CD1c-positive myeloid dendritic cell (primary cell): ENCODE data around the gene APBA1.
"Not testable (repeated sequence)": the region's sequence is repeated elsewhere in the genome, so short reads cannot be mapped to it uniquely, and the experiment has no call there.

Experiments used
- DNase-seq: peaks from one replicate; pipeline ENCODE4 v3.0.0-alpha.2; 2016; ENCODE audit errors: extremely low spot score

APBA1 gene

GRCh38 chr9:69442486-69442885, 229.7 kb downstream of the APBA1 start:
- no peak for DNase-seq

- DNase-seq = not testable (repeated sequence)
Measured at GRCh38 chr9:69440254-69440955, 231.8 kb downstream of the APBA1 start.

- not testable (repeated sequence) for DNase-seq
Measured at GRCh38 chr9:69439654-69440053, 232.5 kb downstream of the APBA1 start.

- DNase-seq = no peak
Measured at GRCh38 chr9:69433968-69434367, 238.2 kb downstream of the APBA1 start.

- no peak for DNase-seq
Measured at GRCh38 chr9:69433392-69433791, 238.8 kb downstream of the APBA1 start.

GRCh38 chr9:69432623-69433022, 239.5 kb downstream of the APBA1 start:
- no peak for DNase-seq

- no peak for DNase-seq
Measured at GRCh38 chr9:69431777-69432176, 240.4 kb downstream of the APBA1 start.

- no peak for DNase-seq
Measured at GRCh38 chr9:69431203-69431602, 241.0 kb downstream of the APBA1 start.

GRCh38 chr9:69430206-69430605, 242.0 kb downstream of the APBA1 start:
- no peak for DNase-seq

GRCh38 chr9:69429281-69429680, 242.9 kb downstream of the APBA1 start:
- DNase-seq = no peak

- DNase-seq = no peak
Measured at GRCh38 chr9:69428017-69428785, 244.0 kb downstream of the APBA1 start.

GRCh38 chr9:69427286-69427685, 244.9 kb downstream of the APBA1 start:
- DNase-seq = no peak

- DNase-seq = no peak
Measured at GRCh38 chr9:69425136-69425801, 246.9 kb downstream of the APBA1 start.

- DNase-seq = peak; percentile 79
Measured at GRCh38 chr9:69421908-69422801, 250.0 kb downstream of the APBA1 start.

GRCh38 chr9:69420611-69421270, 251.4 kb downstream of the APBA1 start:
- DNase-seq = no peak

GRCh38 chr9:69412741-69413150, 259.4 kb downstream of the APBA1 start:
- peak; percentile 6 for DNase-seq

GRCh38 chr9:69411931-69412740, 260.0 kb downstream of the APBA1 start:
- no peak for DNase-seq

- DNase-seq = no peak
Measured at GRCh38 chr9:69411246-69411645, 260.9 kb downstream of the APBA1 start.

GRCh38 chr9:69409936-69410335, 262.2 kb downstream of the APBA1 start:
- DNase-seq = not testable (repeated sequence)

GRCh38 chr9:69400470-69400869, 271.7 kb downstream of the APBA1 start:
- DNase-seq = no peak
